Measurements from ENCODE around the gene BCAN. TPM values are rescaled to one million over a fixed set of nuclear protein-coding genes. Genes with fewer than 3 reads are reported as not detected.
A peak's percentile ranks its signal among the peaks of the same experiment; 100 is the strongest.

Gene BCAN
- total RNA-seq, 4 donors from 2014 or later, result 0.45 to 1.0 (median 0.99) TPM; not detected in 1

GRCh38 chr1:156670791-156671190, 28.9 kb downstream of the BCAN start:
- Histone ChIP-seq H3K4me1 (peaks cover 79 to 84% (median 81%) of the 10 kb centered on the region in 4 donors), H3K9me3 (no peaks in the 10 kb centered on the region), H3K27ac (replicated peaks in 1 of 4) (peak overlapping the region; percentile 78 to 85 (median 82)), H3K27me3 (no peaks in the 10 kb centered on the region), H3K36me3 (peaks cover 0 to 50% (median 15%) of the 10 kb centered on the region in 4 donors), H3K4me3 (no peak overlapping the region)
- TF ChIP-seq POLR2AphosphoS5 (IDR thresholded peaks at IDR 0.05) (no peak), EP300 (IDR thresholded peaks at IDR 0.05) (no peak), CTCF (IDR thresholded peaks at IDR 0.05) (no peak), POLR2A (IDR thresholded peaks at IDR 0.05; ENCODE audit: low read depth) (no peak)
- intact Hi-C loops (cut with DNase I), result no loop called here
- no peak for DNase-seq (ENCODE audit: extremely low spot score)
- WGBS, result 79% methylated on average over 4 of the region's 4 CpGs

GRCh38 chr1:156671804-156672203, 29.9 kb downstream of the BCAN start:
- Histone ChIP-seq H3K27ac (replicated peaks in 1 of 4) (no peak overlapping the region), H3K9me3 (no peaks in the 10 kb centered on the region), H3K27me3 (peaks cover 0 to 7% (median 2%) of the 10 kb centered on the region in 4 donors), H3K4me1 (peaks cover 75 to 84% (median 81%) of the 10 kb centered on the region in 4 donors), H3K4me3 (no peak overlapping the region), H3K36me3 (peaks cover 0 to 50% (median 15%) of the 10 kb centered on the region in 4 donors)
- intact Hi-C loops (cut with DNase I), result no loop called here
- TF ChIP-seq POLR2A (IDR thresholded peaks at IDR 0.05; ENCODE audit: low read depth) (no peak), CTCF (IDR thresholded peaks at IDR 0.05) (no peak), EP300 (IDR thresholded peaks at IDR 0.05) (no peak)
- DNase-seq (ENCODE audit: extremely low spot score), result no peak
- 95% methylated on average over 2 of the region's 2 CpGs for WGBS

- Histone ChIP-seq H3K36me3 (peaks cover 0 to 50% (median 15%) of the 10 kb centered on the region in 4 donors), H3K4me1 (peaks cover 68 to 81% (median 79%) of the 10 kb centered on the region in 4 donors)
Observed at GRCh38 chr1:156673387-156674121, 31.6 kb downstream of the BCAN start.

GRCh38 chr1:156675210-156676113, 33.5 kb downstream of the BCAN start:
- DNase-seq (ENCODE audit: extremely low spot score), result no peak
- TF ChIP-seq POLR2AphosphoS5 (IDR thresholded peaks at IDR 0.05), result no peak
- peaks cover 48 to 61% (median 60%) of the 10 kb centered on the region in 4 donors for H3K4me1 ChIP-seq
- H3K4me3 ChIP-seq, result peak overlapping the region; percentile 49 to 57 (median 56)
- H3K36me3 ChIP-seq, result peaks cover 0 to 46% (median 15%) of the 10 kb centered on the region in 4 donors
- H3K27ac ChIP-seq (replicated peaks in 1 of 4), result peak overlapping the region; percentile 64 to 83 (median 79)
- H3K27me3 ChIP-seq, result peaks cover 0 to 24% (median 6%) of the 10 kb centered on the region in 4 donors
- 39% methylated on average over 7 of the region's 18 CpGs for WGBS
- intact Hi-C loops (cut with DNase I), result no loop called here
- no peaks in the 10 kb centered on the region for H3K9me3 ChIP-seq

More at GRCh38 chr1:156673387-156674121, 31.6 kb downstream of the BCAN start:
- Histone ChIP-seq H3K27me3 (peaks cover 0 to 17% (median 6%) of the 10 kb centered on the region in 4 donors), H3K9me3 (no peaks in the 10 kb centered on the region), H3K27ac (replicated peaks in 1 of 4) (peak overlapping the region; percentile 19 to 83 (median 79)), H3K4me3 (peak overlapping the region in 1 of 4 donors; percentile 21)
- intact Hi-C loops (cut with DNase I), result no loop called here
- 68% methylated on average over 8 of the region's 8 CpGs for WGBS
- no peak for TF ChIP-seq EP300 (IDR thresholded peaks at IDR 0.05)
- no peak for TF ChIP-seq CTCF (IDR thresholded peaks at IDR 0.05)
- TF ChIP-seq POLR2AphosphoS5 (IDR thresholded peaks at IDR 0.05), result no peak
- no peak for TF ChIP-seq POLR2A (IDR thresholded peaks at IDR 0.05; ENCODE audit: low read depth)
- DNase-seq (ENCODE audit: extremely low spot score), result no peak
